NAMALWA (cell line): ENCODE results near the gene GPX3.

Experiments used
- DNase-seq: peaks from one replicate; pipeline ENCODE4 v3.0.0-alpha.2; 2015; ENCODE audit warnings: low spot score

GPX3 gene

DNA sequence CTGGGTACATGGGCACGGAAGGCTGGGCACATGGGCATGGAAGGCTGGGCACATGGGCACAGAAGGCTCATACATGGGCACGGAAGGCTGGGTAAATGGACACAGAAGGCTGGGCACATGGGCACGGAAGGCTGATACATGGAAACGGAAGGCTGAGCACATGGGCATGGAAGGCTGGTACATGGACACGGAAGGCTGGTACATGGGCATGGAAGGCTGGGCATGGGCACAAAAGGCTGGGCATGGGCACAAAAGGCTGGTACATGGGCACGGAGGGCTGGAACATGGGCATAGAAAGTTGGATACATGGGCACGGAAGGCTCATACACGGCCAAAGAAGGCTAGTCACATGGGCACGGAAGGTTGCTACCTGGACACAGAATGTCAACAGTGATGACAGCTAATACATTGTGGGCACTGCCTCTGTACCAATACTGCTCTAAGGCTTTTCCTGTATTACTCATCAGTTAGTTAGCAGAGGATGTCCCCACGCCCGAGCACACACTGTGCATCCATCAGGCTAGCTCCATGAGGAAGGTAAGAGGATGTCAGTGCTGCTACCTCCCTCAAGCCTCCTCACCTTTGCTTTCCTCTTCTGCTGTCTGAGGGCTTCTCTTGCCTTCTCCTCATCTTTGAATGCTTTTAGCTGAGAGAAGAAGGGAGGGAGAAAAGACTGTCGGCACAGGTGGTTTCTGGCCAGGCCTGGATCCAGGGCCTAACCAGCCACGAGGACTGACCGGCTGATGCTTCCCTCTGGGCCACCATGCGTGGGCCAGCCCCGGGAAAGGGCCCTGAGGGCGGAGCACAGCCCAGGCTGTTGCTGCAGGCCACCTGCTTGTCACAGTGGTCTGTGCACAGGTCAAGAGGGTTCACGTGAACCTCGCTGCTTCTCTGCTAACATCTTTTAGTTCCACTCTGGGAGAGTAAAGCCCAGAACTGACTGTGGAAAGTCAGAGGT, 14.3 kb downstream of the GPX3 start:
- no peak for DNase-seq

DNA sequence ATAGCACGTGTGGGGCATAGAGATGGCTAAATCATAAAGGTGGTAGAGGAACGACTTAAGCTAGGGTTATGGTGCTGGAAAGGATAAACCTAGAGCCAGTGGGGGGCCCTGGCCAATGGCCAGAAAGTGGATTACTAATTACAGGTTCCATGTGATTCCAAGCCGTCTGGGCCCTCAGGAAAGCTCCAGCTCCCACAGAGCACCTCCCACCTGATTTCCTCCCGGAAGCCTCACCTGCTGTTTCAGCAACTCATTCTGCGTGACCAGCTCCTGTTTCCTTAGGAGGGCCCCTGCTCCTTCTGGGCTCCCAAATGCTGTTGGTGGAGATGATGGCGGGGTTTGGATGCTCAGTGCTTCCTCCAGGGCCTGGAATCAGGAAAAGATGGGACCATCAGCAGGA, 16.2 kb downstream of the GPX3 start:
- DNase-seq: no peak

DNA sequence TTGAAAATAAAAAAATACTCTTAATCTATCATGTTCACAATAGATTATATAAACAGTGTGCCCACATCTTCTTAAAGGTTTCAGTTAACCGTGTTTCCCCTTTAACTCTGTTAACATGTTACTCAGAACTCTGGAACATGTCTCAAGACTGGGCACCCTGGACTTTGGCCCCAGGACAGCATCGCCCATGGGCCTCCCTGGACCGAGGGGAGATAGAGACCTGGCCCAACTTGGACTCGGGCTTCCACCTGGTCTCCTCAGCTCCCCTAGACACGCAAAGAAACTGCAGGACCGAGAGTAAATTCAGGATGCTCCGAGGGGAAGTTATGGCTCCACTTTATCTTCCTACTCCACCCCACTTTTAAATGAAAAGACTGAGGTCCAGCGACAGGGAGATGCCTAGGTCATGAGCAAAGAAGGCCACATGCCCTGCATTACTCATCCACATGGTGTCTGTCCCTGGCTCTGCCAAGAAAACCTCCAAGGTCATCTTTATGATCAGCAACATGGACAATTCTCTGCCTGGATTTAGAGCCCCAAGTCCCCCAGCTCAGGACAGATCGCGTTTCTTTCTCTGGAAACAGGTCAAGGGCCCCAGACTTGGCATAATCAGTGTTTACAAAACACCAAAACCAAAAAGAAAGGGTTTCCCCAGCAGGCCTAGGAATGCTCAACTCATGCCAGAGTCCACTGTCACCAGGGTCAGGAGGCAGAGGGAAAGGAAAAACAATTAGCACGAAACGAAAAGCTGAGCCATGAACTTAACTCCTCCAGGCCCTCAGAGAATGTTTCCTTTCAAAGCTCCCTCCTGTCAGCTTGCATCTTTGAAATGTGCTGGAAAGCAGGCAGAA, 17.4 kb downstream of the GPX3 start:
- DNase-seq: no peak

DNA sequence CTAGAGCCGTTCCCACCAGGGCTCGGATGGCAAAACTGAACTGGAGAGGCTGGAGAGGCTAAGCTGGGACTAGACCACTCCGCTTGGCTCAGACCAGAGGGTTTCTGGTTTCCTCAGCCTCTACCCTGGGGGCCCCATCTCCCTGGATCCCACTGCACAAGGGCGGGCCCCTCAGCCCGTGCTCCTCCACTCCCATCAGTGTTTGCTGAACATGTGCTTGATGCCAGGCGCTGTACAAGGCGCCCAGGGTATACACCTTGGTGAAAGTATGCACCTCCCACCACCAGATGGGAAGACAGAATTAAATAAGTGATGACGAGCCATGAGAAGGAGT, 18.0 kb downstream of the GPX3 start:
- no peak for DNase-seq

DNA sequence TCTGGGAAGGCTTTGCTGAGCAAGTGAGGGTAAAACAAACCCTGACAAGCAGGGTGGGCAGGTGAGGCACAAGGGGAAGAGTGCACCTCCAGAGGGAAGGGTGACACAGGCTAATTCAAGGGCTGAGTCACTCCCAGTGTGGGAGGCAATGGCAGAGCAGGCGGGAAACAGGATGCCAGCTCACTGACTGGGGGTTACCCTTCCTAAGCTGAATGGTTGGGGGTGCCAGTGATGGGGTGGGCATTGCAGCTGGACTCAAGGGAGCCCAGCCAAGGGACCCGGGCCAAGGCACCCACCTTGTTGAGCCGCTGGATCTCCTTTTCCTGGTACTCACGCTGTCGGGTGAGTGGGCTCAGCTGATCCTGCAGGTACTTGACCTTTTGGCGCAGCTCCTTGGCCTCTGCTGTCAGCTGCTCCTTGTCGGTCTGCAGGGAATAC, 18.4 kb downstream of the GPX3 start:
- DNase-seq: no peak

DNA sequence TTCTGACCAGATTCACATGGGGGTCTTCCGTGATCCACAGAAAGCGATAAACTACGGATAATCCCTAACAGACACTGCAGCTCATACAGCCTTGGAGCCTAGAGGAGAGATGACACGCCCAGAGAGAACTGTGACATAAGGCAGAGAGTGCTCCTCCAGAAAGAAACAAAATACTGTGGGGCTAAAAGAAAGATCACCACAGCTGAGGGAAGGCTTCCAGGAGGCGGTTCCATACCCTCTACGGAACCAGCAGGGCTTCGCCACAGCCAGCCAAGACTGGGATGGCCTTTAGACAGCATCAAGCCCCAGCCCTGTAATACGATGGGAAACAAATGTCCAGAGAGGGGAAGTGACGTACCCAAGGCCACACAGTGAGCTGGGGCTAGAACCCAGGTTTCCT, 19.3 kb downstream of the GPX3 start:
- no peak for DNase-seq

DNA sequence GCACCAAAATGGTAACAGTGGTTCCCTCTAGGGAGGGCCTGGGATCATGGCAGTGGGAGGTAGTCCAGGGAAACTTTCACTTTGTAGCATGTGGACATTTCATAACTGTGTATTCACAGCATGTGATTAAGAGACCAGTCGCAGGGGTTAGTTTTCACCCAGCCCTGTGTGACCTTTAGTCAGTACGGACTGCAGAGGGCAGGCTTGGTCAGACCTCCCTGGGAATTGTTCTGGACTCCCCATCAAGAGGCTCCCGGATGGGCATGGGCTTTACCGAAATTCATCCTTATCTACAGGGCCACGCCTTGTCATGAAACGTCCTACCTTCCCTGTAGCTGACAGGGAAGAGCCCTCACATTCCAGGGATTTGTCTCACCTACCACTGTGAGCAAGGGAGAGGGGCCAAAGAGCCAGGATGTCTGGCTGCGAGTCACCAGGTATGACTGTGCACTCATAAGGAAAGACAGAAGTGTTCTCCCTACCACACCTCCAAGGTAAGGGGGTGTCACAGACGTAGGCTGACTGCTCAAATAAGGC, 19.9 kb downstream of the GPX3 start:
- no peak for DNase-seq

DNA sequence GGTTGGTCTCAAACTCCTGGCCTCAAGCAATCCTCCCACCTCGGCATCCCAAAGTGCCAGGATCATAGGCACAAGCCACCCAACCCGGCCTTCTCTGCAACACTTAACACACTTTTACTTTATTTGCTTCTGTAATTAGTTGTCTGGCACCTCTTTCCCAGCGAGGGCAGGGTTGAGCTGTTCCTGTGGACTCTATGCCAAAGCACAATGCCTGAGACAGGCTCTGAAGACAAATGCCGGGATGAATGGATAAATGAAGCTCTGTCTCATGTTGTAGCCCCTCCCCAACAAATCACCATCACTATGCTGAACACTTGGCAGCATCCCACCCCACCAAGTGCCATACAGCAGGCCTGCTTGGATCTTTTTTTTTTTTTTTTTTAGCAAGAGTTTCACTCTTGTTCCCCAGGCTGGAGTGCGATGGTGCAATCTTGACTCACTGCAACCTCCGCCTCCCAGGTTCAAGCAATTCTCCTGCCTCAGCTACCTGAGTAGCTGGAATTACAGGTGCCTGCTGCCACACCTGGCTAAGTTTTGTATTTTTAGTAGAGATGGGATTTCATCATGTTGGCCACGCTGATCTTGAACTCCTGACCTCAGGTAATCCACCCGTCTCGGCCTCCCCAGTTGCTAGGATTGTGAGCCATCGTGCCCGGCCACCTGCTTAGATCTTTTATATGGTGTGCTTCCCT, 21.3 kb downstream of the GPX3 start:
- no peak for DNase-seq

DNA sequence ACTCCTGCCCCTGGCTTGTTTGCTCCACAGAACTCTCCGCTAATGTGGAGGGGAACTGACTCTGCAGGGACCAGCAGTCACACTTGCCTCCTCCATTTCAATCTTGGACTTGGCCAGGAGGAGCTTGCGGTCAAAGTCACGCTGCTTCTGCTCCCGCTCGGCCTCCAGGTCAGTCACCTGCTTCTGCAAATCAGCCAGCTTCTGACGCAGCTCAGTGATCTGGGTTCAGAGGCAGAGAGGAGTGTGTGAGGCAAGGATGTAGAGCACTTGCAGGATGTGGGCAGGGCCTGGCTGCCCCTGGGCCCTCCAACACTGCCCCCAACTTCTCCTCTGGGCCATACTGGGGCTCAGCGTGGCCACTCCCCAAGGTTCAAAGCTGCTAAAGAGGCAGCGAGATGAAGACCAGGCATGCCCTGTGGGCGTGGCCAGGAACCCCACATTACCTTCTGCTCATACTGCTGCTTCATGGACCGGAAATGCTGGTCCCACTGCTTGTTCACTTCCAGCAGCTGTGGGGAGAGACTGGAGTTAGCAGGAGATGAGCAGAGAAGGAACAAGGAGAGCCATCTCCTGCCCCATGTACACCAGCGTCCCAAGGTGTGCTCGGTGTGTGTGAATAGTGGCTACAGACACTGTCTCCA, 22.2 kb downstream of the GPX3 start:
- DNase-seq: no peak

DNA sequence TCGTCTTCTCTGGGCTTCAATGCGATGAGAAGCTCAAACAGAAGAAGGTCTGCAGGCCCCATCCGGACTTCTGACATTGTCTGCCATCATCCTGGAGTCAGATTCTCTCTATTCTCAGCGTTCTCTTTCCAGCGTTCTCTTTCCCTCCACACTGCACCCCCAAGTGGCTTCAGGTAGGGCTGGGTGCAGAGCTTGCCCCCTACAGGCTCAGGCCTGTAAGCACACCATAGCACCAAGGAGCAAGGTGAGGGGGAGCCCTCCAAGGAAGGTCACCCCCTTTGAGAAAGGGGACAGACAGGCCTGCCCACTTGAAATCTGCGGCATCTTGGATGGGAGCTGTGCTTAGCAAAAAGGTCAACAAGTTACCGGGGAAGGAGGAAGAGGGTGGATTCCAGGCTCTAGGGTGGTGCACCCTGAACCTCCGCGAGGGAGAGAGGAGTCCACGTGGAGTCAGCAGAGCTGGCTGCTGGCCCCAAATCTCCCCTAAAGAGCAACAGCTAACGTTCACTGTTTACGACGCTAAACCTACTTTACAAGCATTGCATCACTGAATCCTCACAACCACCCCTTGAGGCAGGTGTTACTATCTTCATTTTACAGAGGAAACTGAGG, 27.5 kb downstream of the GPX3 start:
- DNase-seq: peak; percentile 53

DNA sequence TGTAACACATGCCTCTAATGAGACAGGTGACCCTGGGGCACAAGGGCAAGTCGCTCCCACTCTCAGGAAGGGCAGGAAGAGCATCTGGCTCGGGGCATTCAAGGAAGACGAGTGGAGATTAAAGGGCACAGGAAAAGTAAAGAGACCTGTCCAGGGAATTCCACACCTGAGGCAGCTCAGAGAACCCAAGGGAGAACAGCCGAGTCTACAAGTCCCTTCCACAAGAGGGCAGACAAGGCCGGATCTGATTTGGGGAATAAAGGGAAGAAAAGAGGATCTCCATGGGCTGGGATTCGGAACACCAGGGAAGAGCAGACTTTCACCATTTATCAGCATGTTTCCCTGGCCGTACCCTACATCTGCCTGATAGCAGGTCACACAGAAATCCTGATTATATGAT, 28.1 kb downstream of the GPX3 start:
- no peak for DNase-seq

DNA sequence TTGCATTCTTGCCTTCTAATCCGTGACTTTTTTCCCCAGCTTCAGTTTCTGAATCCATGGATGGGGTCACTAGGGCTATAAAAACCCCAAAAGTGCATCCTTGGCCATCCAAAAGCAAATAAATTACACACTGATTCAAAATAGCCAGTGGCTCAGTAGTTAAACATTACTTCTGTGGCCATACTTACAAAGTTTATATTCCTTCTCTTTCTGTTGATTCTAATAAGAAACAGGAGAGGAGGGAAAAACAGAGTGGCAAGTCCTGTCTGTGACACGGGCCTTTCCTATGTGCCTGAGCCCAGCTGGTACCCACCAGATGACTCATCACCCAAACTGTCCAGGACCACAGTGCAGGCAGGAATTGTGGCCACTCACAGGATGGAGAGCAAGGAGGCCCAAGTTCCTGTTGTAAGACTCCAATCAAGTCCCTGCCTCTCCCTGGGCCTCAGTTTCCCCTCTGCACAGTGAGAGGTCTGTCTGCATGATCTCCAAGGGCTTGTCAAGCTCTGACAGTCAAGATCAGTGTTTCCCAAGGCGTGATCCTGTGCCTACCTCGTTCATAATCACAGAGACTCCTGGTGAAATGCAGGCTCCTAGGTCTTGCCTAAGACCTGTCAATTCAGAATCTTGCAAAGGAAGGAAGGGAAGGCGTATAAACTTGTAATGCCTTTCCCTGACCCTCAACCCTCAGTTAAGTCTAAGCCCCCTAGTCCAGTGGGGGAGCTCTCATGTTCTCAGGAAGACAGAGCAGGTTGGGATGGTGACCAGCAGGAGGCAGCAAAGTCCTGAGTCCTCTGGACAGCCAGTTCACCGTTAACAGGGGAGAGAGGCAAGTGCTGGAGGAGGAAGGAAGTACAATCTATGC, 30.9 kb downstream of the GPX3 start:
- DNase-seq: peak; percentile 89

DNA sequence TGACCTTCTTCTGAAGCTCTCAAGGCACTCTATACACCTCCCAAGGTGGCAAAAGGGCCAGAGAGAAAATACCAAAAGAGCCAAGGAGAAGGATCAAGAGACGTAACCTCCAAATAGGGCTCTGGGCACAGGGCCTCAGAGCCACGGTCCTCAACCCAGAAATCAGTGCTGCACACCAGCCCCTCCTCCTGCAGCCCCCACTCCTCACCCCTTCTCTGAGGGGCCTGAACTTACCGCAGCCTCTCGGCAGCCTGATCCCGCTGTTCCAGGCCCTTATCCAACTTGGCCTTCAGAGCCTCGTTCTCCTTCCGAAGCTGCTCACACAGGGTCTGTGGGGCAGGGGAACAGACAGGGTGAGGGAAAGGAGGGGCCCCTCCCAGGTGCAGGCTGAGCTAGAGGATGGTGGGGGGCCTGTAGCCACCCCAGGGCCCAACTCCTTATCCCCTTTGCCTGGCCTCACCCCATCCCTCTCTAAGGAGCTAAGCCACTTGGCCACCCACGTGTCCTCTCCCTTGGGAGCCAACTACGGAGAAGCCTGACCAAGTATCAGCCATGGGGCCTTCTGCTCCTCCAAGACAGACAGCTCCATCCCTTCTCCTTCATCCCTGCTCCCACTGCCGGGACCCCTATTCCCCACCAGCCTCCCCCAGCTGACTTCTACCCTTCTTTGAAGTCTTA, 31.7 kb downstream of the GPX3 start:
- DNase-seq: no peak

DNA sequence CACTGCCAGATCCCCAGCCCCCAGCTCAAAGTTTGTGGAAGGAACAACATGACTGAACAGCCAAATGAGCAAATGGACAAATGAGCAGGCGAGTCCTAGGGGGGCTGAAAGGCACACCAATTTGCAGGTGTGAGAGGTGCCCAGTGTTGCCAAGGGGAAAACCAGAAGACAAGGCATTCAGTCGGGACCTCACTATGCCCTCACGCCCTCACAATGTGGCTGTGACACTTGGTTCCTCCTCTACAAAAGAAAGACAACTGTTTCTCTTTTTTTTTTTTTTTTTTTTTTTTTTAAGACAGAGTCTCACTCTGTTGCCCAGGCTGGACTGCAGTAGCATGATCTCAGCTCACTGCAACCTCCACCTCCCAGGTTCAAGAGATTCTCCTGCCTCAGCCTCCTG, 32.4 kb downstream of the GPX3 start:
- no peak for DNase-seq

DNA sequence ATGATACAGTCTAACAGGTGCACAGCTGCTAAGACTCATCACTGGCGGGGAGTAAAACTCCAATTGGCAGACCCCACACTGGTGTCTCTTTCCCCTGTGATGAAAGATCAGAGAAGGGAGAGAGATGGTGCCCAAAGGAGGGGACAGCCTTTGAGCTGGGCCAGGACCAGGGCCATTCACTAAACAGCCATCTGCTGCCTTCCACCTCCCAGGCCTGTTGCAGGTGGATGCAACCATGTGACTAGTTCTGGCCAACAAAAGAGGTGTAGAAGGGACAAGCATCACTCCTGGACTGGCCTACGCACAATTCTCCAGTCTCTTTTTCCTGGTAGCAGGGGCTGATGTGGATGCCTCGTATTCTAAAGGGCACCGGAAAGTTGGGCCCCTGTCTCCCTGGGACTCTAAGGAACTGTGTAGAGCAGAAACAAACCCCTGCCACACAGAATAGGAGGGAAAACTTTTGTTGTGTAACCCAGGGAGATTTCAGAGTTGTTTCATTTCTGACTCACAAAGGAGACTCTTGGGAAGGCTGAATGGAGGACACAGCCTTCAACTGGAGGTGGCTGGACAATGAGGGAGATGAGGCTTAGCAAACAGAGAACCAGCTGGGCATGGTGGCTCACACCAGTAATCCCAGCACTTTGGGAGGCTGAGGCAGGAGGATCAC, 33.5 kb downstream of the GPX3 start:
- DNase-seq: no peak

DNA sequence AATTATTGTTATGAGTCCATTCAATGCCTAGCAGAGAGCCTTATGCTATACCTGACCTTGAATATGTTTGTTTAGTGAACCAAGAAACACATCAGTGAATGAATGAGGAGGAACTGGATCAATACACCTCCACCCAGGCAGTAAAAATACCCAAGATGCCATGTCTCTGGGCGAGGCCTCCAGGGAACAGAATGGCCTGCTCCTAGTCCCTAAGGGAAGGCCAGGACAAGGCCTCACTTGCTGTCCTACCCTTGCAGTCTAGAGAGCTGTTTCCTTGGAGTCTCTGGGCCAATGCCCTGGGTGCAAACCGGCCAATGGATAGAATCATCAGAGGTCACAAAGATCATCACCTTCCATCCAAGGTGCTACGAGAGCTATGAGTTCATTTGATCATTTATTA, 34.3 kb downstream of the GPX3 start:
- DNase-seq: no peak

DNA sequence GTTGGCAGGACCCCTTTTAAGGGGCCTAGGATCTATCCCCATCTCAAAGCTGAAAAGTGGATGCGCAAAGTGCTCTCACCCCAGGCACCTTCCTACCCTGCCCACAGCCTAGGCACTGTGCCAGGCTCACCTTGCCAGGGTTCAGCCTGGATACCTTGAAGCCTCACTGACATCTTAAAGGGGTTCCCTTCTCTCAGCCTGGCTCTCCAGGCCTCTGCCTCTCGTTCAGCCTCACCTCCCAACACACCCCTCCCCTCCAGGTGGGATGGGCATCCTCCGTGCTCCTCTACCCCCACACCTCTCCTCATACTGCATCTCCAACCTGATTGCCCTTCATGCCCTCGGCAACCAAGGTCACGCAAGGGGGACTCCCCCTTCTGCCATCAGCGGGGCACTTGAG, 34.9 kb downstream of the GPX3 start:
- no peak for DNase-seq

DNA sequence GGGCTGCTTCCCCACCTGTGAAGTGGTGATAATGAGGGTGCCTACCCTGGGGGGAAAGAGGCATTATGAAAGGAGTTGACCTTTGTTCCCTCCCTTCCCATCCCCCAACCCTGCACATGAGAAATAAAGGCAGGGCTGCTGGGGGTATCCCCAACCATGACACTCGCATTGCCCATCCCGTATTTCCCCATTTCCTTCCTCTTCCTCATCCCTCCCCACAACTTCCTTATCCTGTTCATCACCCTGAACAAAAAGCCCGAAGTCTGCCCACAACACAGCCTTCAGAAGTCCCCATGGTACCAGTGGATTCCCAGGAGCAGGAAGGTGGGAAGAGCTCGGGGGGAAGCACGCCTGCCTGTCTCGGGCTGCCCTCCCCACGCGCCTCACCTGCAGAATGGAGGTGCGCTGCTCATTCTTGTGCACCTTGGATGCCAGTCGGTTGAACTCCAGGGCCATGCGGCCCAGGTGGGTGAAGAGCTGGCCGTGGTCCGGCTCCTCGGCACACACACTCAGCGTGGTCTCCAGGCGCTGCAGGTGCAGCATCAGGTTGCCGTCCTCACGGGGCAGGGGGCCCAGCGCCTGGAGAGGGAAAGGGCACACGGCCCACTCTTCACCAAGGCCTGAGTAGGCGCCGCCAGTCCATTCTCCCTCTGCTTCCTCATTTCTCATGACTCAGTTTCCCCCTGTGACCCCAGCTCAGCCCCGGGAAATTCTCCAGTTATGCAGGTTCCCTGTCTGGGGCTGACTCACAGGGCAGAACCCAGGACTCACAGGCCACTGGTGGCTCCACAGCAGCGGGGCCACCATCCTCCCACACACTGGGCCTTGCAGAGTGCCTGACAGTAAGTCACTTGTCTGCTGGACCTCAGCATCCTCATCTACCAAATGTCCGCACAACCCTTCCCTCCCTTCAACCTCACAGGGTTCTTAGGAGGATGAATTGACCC, 36.3 kb downstream of the GPX3 start:
- DNase-seq: no peak
